Mucosa of stomach (tissue), 1 donor: Measurements from ENCODE around the gene OR2W3.

Experiments used
- H3K27me3 ChIP-seq: one replicate; pipeline ENCODE4 v1.7.0; 2013; ENCODE audit warnings: mild to moderate bottlenecking, low read length; ENCODE audit not compliant: control insufficient read depth, insufficient read depth
- H3K36me3 ChIP-seq: one replicate; pipeline ENCODE4 v1.7.0; 2013; ENCODE audit warnings: low read length; ENCODE audit not compliant: control insufficient read depth, insufficient read depth
- H3K4me1 ChIP-seq: one replicate; pipeline ENCODE4 v1.7.0; 2013; ENCODE audit warnings: mild to moderate bottlenecking, low read length; ENCODE audit not compliant: control insufficient read depth, insufficient read depth
- H3K4me3 ChIP-seq: one replicate; pipeline ENCODE4 v1.7.0; 2013; ENCODE audit warnings: low read length
- H3K9ac ChIP-seq: one replicate; pipeline ENCODE4 v1.7.0; 2013; ENCODE audit warnings: mild to moderate bottlenecking, low read length, moderate library complexity
- H3K9me3 ChIP-seq: one replicate; pipeline ENCODE4 v1.7.0; 2013; ENCODE audit warnings: mild to moderate bottlenecking, low read length, moderate library complexity; ENCODE audit not compliant: control insufficient read depth
- donor health status: Pancreatic carcinoma.

Gene OR2W3

DNA sequence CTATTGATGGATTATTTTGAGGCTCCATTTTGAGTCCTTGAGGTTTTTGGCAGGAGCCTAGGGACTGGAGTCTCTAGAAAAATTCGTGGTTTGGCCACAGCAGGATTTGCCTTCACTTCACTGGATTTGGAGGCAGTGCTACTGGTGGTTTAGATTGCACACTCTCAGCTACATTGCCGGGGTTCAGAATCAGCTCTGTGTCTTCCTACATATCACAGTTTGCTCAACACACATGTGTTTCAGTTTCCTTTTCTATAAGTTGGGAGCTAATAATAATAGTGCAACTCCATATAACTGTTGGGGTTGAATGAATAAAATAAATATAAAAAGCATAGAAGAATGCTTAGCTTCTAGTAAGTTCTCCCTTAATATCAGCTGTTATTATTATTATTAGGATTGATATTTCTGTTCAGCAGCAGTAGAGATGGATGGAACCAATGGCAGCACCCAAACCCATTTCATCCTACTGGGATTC is at the start of gene OR2W3:
TSS of gene OR2W3 (plus strand) at position 425 of the 475 bp plus-strand sequence. CDS start at position 425, 0 bp downstream.
- Histone ChIP-seq H3K9ac (no peak within 1 kb of the TSS), H3K27me3 (no peaks in the 10 kb centered on the region), H3K4me1 (no peaks in the 10 kb centered on the region), H3K4me3 (no peak within 1 kb of the TSS), H3K9me3 (no peaks in the 10 kb centered on the region), H3K36me3 (no peaks in the 10 kb centered on the region)

DNA sequence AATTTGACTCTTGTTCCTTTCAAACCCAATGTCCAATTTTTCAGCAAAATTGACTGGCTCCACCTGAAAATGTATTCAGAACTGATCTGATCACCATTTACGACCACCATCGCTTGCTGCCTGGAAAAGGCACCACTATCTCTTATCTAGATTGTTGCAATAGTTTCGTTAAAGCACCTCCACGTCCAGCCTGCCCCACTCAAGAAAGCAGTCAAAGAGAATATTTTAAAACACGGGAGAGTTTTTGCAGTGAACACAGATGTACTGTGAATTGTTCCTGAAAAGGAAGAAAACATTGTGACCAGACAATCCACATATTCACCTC is 49.7 kb upstream of the OR2W3 start:
- Histone ChIP-seq H3K9me3 (no peaks in the 10 kb centered on the region), H3K27me3 (no peaks in the 10 kb centered on the region), H3K4me1 (no peaks in the 10 kb centered on the region), H3K36me3 (no peaks in the 10 kb centered on the region), H3K9ac (no peak overlapping the region), H3K4me3 (no peak overlapping the region)

DNA sequence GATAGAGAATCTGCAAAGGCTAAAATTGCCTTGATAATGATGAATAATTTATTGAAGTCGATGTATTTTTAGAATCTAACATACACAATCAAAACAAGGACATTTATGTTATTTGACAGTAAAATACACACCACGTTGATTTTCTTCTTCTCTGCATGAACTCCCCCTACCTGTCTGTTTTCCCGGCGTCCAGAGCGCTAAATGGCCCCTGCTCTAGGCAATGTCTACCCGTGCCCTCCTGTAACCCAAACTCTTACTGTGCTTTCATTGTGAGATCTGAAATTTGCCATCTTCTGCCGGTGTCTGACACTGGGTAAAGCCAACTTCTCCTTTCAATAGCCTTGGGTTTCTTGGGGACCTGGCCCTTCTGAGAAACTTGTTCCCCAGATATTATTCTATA is 47.0 kb upstream of the OR2W3 start:
- H3K4me3 ChIP-seq, result no peak overlapping the region
- H3K4me1 ChIP-seq, result no peaks in the 10 kb centered on the region
- no peaks in the 10 kb centered on the region for H3K9me3 ChIP-seq
- H3K27me3 ChIP-seq, result no peaks in the 10 kb centered on the region
- no peak overlapping the region for H3K9ac ChIP-seq
- no peaks in the 10 kb centered on the region for H3K36me3 ChIP-seq

DNA sequence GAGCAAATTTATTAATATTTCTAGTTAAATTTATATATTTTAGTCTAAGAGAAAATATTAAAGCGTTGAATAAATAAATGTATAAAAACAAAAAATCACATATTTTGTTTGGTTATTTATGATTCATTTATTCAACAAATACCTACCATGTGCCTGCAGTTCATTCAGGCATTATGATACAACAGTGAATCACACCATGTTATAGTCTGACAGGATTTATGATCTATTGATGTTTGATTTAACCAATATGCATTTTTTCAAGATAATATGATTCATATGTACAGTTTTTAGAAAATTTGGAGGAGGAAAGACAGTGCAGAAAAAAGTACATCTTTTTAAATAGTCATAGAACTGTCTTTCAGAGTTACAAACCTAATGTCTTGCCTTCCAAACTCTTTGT is 45.8 kb upstream of the OR2W3 start:
- no peaks in the 10 kb centered on the region for H3K4me1 ChIP-seq
- no peaks in the 10 kb centered on the region for H3K27me3 ChIP-seq
- H3K9ac ChIP-seq, result no peak overlapping the region
- H3K36me3 ChIP-seq, result no peaks in the 10 kb centered on the region
- H3K9me3 ChIP-seq, result no peaks in the 10 kb centered on the region
- H3K4me3 ChIP-seq, result no peak overlapping the region

DNA sequence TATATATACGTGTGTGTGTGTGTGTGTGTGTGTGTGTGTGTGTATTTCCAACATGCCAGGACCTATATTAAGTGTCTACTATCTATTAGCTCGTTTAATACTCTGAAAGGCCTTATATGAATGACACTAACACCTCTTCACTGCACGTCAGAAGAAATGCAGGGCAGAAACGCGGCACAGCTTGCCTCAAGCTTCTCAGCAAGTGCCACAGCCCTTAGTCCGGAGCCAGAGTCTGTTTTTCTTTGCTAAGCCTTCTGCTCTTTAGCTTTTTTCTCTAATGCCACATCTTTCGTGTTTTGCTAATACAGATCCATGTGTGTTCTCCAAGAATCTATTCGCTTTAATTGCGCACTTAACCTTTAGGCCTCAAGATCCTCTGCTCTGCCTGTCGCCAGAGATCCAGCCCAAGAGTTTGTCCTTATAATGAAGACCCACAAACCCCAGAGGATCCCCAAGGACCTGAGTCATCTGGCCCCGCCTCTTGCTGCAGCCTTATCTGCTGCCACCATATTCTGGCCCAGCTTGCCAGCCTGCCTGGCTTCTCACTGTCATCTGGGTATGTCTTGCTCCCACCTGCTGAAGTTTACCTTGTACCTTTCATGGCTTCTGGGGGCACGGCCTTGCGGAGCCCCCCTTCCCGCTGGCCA is 40.4 kb upstream of the OR2W3 start:
- Histone ChIP-seq H3K4me1 (no peaks in the 10 kb centered on the region), H3K9me3 (no peaks in the 10 kb centered on the region), H3K4me3 (no peak overlapping the region), H3K36me3 (no peaks in the 10 kb centered on the region), H3K27me3 (no peaks in the 10 kb centered on the region), H3K9ac (no peak overlapping the region)

DNA sequence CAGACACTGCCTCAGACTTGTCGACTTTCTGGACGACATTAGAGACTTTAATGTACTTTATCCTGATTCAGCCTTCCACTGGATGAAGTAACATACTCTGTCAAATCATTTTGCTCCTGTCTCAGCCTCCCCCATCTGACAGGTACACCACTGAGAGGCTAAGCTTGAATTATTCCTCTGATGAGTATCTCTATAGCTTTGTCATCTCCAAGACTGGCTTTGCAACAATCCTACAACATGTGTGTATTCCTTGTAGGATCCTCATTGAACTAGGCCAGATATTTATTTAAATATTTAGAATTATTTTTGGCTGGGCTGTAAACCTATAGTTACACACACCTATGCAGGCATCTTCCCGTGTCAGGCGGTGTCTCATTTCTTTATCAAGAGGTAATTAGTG is 39.5 kb upstream of the OR2W3 start:
- Histone ChIP-seq H3K9ac (no peak overlapping the region), H3K9me3 (no peaks in the 10 kb centered on the region), H3K4me1 (no peaks in the 10 kb centered on the region), H3K27me3 (no peaks in the 10 kb centered on the region), H3K4me3 (no peak overlapping the region), H3K36me3 (no peaks in the 10 kb centered on the region)

DNA sequence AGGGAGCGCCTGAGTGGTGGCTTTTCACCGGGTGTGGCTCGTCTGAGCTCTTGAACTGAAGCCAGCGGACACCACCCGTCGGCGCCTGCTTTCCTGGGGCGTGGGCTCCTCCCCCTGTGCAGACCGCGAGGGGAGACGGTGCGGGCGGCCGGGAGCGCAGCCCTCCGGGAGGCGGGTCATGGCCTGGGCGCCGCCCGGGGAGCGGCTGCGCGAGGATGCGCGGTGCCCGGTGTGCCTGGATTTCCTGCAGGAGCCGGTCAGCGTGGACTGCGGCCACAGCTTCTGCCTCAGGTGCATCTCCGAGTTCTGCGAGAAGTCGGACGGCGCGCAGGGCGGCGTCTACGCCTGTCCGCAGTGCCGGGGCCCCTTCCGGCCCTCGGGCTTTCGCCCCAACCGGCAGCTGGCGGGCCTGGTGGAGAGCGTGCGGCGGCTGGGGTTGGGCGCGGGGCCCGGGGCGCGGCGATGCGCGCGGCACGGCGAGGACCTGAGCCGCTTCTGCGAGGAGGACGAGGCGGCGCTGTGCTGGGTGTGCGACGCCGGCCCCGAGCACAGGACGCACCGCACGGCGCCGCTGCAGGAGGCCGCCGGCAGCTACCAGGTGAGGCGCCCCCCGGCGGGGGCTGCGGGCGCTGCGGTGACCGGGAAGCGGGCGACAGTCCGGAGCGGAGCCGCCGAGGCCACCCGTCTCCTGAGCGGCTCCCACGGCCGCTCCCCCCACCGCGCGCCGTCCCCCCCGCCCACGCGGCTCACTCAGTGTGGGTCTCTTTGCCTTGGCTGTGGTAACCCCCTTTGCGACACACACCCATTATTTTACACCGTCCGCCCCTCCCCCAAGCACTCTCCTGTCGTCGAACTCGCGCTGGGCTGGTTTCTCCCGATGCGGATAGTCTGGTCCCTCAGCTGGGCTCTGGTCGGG is 38.1 kb upstream of the OR2W3 start, which contains the start of gene TRIM58:
TSS of gene TRIM58 (plus strand) at position 119 of the 916 bp plus-strand sequence. CDS start at position 179, 60 bp downstream.
- H3K4me3 ChIP-seq, result no peak within 1 kb of the TSS
- H3K27me3 ChIP-seq, result no peaks in the 10 kb centered on the region
- no peak within 1 kb of the TSS for H3K9ac ChIP-seq
- H3K36me3 ChIP-seq, result no peaks in the 10 kb centered on the region
- H3K4me1 ChIP-seq, result no peaks in the 10 kb centered on the region
- H3K9me3 ChIP-seq, result no peaks in the 10 kb centered on the region

DNA sequence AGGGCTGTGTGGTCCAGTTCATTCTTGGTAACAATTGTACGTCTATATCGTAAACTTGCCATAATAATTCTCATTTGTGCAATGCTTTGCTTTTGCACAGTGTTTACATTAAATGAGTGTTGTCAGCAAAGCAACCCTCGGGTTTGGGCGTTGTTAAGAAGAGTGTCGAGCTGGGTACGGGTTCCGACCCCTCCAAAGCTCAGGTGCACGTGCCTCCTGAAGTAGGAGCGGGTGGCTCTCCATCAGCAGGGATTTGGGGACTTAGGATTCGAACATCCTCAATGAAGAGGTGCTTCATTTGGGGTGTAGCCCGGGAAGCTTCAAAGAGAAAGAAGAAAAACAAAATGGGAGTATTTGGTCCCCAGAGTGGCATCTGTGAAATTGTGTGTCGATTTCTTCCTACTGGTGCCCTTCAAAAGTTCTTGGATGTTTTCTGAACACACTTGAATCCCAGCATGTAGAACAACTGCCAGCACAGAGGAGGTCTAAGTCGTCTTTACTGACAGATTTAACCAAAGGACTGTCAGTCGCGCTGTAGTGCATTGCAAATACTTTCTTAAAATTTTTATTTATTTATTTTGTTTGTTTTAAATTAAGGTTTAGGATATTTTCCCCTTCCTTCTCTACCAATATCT is 37.3 kb upstream of the OR2W3 start:
- Histone ChIP-seq H3K4me3 (no peak overlapping the region), H3K9ac (no peak overlapping the region)

DNA sequence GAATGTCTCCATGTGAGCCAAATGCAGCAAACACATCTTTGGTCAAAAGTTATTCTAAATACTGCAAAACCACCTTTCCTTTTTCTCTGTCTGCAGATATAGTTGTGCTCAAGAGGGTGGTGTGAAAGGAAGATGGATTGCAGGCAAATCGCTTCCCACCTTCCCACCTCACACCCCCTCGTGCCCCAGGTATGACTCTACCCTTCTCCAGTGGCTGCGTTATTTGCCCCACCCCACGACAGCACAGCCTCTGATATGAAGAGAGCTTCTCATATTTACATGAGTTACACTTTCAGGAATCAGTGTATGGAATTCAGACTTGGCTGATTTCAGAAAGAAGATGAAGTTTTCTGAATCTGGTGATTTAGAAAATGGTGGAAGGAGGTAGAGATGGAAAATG is 32.6 kb upstream of the OR2W3 start:
- Histone ChIP-seq H3K36me3 (no peaks in the 10 kb centered on the region), H3K9ac (no peak overlapping the region), H3K4me3 (no peak overlapping the region), H3K4me1 (no peaks in the 10 kb centered on the region), H3K27me3 (no peaks in the 10 kb centered on the region), H3K9me3 (no peaks in the 10 kb centered on the region)

More for the DNA sequence above, 37.3 kb upstream of the OR2W3 start:
- Histone ChIP-seq H3K36me3 (no peaks in the 10 kb centered on the region), H3K9me3 (no peaks in the 10 kb centered on the region), H3K4me1 (no peaks in the 10 kb centered on the region), H3K27me3 (no peaks in the 10 kb centered on the region)

DNA sequence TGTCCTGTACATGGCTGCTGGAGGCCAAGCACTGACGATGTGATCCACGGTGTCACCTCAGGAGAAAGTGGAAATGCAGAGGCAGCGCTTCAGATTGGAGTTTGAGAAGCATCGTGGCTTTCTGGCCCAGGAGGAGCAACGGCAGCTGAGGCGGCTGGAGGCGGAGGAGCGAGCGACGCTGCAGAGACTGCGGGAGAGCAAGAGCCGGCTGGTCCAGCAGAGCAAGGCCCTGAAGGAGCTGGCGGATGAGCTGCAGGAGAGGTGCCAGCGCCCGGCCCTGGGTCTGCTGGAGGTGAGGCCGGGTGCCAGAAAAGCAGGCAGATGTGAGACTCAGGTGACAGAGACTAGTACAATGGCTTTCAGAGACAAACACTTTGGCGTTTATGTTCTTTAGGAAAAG is 30.7 kb upstream of the OR2W3 start:
- Histone ChIP-seq H3K9ac (no peak overlapping the region), H3K4me1 (no peaks in the 10 kb centered on the region), H3K27me3 (no peaks in the 10 kb centered on the region), H3K36me3 (no peaks in the 10 kb centered on the region), H3K4me3 (no peak overlapping the region), H3K9me3 (no peaks in the 10 kb centered on the region)

DNA sequence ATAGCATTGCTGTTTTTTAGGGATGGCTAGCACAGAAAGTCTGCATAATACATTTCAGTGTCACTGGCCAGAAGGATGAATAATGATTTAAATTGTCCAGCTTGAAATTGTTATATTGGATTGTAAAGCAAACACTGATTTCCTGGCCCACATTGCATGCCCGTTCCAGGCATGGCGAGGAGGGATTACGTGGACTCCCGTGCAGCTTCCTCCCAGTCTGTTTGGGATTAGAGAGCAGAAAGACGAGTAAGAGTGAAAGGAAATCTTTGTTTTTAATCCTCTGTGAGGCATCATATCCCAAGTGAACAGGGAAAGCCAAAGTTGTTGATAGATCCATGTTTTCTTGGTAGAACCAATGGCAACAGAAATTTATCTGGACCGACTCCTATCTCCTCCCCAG is 30.0 kb upstream of the OR2W3 start:
- Histone ChIP-seq H3K4me1 (no peaks in the 10 kb centered on the region), H3K27me3 (no peaks in the 10 kb centered on the region), H3K9ac (no peak overlapping the region), H3K36me3 (no peaks in the 10 kb centered on the region), H3K9me3 (no peaks in the 10 kb centered on the region), H3K4me3 (no peak overlapping the region)

DNA sequence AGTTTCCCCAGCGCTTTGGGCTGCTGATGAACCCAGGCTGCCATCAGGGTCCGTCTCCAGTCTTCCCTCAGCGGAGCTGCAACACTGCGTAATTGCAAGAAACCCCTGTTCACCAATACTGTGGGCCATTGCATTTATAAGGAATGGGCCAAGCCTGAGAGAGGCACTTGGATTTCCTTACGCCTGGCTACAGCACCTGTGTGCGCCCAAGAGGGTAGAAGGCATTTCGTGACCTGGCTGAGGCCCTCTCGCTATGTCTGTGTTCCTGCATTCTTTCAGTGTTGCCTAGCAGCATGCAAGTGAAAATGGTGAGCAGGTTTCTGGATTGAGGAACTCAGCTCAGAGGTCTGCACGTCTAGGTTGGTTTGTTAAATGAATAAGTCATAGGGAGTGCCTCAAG is 12.0 kb upstream of the OR2W3 start:
- Histone ChIP-seq H3K9me3 (no peaks in the 10 kb centered on the region), H3K9ac (no peak overlapping the region), H3K27me3 (no peaks in the 10 kb centered on the region), H3K36me3 (no peaks in the 10 kb centered on the region), H3K4me3 (no peak overlapping the region), H3K4me1 (no peaks in the 10 kb centered on the region)
